ENCODE measurements around the gene TRABD2A.

TRABD2A gene

DNA sequence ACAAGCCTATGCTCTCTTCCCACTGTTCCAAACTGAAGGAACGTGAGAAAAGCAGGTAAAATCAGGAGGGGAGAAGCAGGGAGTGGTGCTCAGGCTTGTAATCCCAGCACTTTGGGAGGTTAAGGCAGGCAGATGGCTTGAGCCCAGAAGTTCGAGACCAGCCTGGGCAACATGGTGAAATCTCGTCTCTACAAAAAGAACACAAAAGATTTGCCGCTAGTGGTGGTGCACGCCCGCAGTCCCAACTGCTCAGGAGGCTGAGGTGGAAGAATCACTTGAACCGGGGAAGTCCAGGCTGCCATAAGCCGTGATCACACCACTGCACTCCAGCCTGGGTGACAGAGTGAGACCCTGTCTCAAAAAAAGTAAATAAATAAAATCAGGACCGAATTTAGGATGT lies 23.3 kb upstream of the TRABD2A start:
- no peak for DNase-seq

- no peak for DNase-seq
Observed at GRCh38 chr2:84902526-84902925, 21.6 kb upstream of the TRABD2A start.

GRCh38 chr2:84901593-84902120 lies 20.8 kb upstream of the TRABD2A start:
- no peak for DNase-seq

GRCh38 chr2:84900971-84901370 lies 20.1 kb upstream of the TRABD2A start:
- no peak for DNase-seq

GRCh38 chr2:84899304-84900204 lies 18.7 kb upstream of the TRABD2A start:
- no peak for DNase-seq

GRCh38 chr2:84897773-84898172 lies 16.9 kb upstream of the TRABD2A start:
- DNase-seq = no peak

DNA sequence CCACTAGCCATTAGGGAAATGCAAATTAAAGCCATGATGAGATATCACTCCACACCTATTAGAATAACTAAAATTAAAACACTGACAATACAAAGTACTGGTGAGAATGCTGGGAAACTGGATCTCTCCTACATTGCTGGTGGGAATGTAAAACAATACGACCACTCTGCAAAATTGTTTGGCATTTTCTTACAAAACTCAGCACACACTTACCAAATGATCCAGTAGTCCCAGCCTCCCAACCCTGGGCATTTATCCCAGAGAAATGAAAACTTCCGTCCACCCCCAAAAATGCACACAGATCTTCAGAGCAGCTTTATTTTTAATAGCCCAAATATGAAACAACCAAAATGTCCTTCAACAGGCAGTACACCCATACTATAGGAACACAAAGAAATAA lies 15.7 kb upstream of the TRABD2A start:
- no peak for DNase-seq

GRCh38 chr2:84894758-84895520 lies 14.1 kb upstream of the TRABD2A start:
- DNase-seq = no peak

DNA sequence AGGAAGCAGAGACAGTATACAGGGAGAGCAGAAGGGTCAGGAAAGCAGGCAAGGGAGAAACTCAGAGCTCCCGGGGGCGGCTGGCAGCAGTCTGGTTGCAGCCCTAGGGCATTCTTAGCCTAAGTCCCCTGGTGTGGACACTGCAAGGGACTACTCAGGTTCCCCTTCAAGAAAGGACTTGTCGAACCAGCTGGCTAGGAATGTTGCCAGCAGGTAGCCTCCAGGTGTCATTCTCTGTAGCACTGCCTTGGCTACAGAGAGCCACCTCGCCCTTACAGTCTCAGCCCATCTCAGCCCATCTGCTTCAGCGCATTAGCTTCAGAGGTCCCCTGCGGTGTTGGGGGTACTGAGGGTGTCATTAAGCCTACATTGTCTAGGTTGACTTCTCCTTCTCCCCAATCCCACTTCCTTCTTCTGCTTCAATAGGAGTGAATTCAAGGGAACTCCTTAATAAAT lies 13.3 kb upstream of the TRABD2A start:
- no peak for DNase-seq

- DNase-seq = no peak
Observed at GRCh38 chr2:84891355-84892010, 10.6 kb upstream of the TRABD2A start.

GRCh38 chr2:84889332-84889731 lies 8.4 kb upstream of the TRABD2A start:
- no peak for DNase-seq

- DNase-seq = peak; percentile 96
Observed at GRCh38 chr2:84888401-84889276, 7.8 kb upstream of the TRABD2A start.

- DNase-seq = no peak
Observed at GRCh38 chr2:84886791-84887190, 5.9 kb upstream of the TRABD2A start.

DNA sequence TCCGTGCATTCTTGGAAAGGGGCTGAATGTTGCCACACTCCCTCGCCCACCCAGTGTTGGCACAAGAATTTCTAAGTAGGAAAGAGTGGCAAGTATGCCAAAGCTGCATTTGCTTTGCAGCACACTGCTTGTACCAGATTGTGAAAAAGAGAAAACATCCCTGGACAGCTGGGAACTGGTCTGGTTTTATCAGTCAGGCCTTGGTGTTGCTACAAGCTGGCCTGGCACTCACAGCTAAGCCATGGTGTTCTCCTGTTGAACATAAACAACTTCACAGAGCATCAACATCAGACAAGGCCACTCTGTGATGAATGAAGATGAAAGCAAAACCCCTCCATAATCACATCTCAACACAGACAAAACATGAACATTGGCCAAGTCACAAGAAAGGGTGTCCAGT lies 4.2 kb upstream of the TRABD2A start:
- DNase-seq = no peak

GRCh38 chr2:84884449-84884848 lies 3.6 kb upstream of the TRABD2A start:
- DNase-seq = no peak

- DNase-seq = no peak
Observed at GRCh38 chr2:84882775-84883550, 2.1 kb upstream of the TRABD2A start.

- no peak for DNase-seq
Observed at GRCh38 chr2:84882414-84882738, 1.5 kb upstream of the TRABD2A start.

DNA sequence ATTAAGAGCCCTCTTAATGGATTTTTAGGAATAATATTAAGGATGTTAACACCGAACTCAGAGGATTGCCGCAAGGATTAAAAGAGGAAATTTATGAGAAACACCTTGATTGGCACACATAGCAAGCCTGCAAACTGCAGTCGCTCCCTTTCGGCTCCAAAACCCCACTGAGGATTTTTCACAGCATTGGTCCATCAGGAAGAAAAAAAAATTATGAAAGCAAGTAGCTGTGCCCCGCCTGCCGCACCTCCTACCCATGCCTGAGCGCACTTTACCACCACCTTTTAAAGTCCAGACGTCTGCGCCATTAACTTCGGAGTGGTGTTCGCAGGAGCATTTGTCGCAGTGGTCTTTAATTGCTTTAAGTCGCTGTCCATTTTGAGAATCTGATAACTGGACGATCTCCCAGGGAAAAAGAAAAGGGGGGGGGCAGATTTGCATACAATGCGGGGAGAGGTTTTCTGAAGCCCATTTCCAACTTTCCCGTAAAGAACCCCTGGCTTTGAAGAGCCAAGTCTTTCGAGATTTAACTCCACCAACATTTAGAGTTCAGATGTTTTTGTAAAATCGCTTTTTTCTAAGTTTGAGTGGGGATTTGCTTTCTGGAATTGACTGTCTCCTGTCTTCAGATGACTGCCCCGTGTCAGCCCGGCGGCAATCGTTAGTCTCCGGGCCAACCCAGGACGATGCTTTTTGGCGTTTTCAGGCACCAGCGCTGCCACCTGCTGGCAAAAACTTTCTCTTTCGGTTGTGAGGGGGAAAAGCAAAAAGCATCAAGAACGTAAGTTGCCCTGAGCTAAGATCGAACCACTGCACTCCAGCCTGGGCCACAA lies 913 bp upstream of the TRABD2A start:
- no peak for DNase-seq

DNA sequence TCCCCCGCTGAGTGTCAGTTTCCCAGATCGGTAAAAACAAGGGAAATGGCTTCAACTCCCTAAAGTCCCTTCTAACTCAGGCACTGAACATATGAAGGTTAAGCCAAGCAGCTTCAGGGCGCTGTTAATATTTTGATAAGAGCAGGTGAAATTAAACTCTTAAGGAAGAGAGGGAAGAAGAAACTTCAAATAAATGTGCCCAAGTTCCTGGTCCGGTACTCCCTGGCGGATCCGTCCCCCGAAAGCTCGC lies 564 bp downstream of the TRABD2A start:
- DNase-seq = no peak

GRCh38 chr2:84879584-84880394 lies 1.1 kb downstream of the TRABD2A start:
- DNase-seq = no peak

Data from SIG-M5 (cell line).